HL-60 (cell line): ENCODE measurements around the gene FARP1.

Source experiments
- GABPA ChIP-seq: IDR thresholded peaks from 2 replicates; pipeline ENCODE4 v1.6.1; 2012; ENCODE audit warnings: low read depth
- TF ChIP-seq, protein P1 (sequence below): IDR thresholded peaks from one replicate; pipeline ENCODE4 v1.5.1; 2011; ENCODE audit warnings: low read length, control low read depth, inconsistent platforms; ENCODE audit not compliant: insufficient read depth

DNA sequence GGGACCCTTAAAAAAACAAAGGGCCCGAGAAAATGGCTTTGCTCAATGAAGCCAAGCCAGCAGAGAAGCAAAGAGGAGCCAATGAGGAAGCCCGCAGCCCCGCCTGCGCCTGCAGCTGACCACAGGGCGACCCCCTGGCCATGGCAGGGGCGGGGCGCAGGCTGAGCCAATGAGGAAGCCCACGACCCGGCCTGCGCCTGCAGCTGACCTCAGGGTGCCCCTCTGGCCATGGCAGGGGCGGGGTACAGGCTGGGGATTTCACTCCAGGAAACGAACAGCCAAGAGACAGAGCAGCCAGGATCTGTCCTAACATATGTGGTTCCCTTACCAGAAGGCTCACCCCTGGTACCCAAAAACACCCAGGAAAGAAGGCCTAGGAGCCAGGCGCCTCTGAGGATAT is 332.6 kb downstream of the FARP1 start:
- TF ChIP-seq GABPA, result no peak
- TF ChIP-seq, protein P1, sequence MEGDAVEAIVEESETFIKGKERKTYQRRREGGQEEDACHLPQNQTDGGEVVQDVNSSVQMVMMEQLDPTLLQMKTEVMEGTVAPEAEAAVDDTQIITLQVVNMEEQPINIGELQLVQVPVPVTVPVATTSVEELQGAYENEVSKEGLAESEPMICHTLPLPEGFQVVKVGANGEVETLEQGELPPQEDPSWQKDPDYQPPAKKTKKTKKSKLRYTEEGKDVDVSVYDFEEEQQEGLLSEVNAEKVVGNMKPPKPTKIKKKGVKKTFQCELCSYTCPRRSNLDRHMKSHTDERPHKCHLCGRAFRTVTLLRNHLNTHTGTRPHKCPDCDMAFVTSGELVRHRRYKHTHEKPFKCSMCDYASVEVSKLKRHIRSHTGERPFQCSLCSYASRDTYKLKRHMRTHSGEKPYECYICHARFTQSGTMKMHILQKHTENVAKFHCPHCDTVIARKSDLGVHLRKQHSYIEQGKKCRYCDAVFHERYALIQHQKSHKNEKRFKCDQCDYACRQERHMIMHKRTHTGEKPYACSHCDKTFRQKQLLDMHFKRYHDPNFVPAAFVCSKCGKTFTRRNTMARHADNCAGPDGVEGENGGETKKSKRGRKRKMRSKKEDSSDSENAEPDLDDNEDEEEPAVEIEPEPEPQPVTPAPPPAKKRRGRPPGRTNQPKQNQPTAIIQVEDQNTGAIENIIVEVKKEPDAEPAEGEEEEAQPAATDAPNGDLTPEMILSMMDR, result no peak
